ENCODE measurements around the gene FRMD4B. TPM values are rescaled to one million over a fixed set of nuclear protein-coding genes. Genes with fewer than 3 reads are reported as not detected.

Gene FRMD4B
- total RNA-seq, 4 donors from 2014 or later: 37.5 to 66.2 (median 62.5) TPM

DNA sequence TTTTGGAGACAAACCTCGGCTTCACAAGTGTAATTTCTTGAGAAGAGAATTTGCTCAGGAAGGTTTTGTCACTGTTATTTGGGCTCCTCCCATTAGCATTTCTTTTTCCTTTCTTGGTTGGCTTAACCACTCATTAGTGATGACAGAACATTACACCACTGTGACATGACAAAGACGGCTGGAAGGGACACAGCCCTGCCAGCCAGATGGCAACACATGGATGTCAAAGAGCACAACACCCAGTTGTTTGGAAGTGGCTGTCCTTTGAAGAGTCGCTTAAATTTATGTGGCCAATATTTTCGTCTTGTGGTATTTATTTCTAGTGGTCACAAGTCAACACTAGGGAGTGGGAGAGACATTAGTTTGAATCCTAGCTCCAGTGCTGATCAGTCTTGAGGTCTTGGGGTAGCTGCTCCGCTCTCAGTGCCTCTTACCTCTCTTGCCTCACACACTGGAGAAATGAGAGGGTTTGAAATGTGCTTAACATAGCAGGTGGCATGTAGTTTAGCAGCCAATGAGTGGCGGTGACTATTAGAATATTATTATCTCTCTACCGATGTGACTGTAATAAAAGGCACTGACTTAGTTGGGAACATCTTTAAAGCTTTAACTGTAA lies 92.8 kb downstream of the FRMD4B start:
- DNase-seq: no peak
- 75 to 83% methylated on average over 7 of the region's 7 CpGs for WGBS, 2 donors
- Histone ChIP-seq H3K27me3 (no peaks in the 10 kb centered on the region), H3K9me3 (no peaks in the 10 kb centered on the region), H3K4me3 (no peak overlapping the region), H3K4me1 (peaks cover 13 to 49% (median 27%) of the 10 kb centered on the region in 3 donors), H3K36me3 (no peaks in the 10 kb centered on the region), H3K27ac (no peak overlapping the region)
- intact Hi-C loops (cut with DNase I): no loop called here
- TF ChIP-seq CTCF (IDR thresholded peaks at IDR 0.05): no peak
- no peak for TF ChIP-seq POLR2A (IDR thresholded peaks at IDR 0.05)

- no peaks in the 10 kb centered on the region for H3K9me3 ChIP-seq
- H3K4me3 ChIP-seq: no peak overlapping the region
- 57 to 65% methylated on average over 4 of the region's 4 CpGs for WGBS, 2 donors
- TF ChIP-seq CTCF (IDR thresholded peaks at IDR 0.05): no peak
- no peak for TF ChIP-seq POLR2A (IDR thresholded peaks at IDR 0.05)
- no peak overlapping the region for H3K27ac ChIP-seq
- H3K36me3 ChIP-seq: peaks cover 0 to 3% (median 0%) of the 10 kb centered on the region in 3 donors
- H3K27me3 ChIP-seq: no peaks in the 10 kb centered on the region
- intact Hi-C loops (cut with DNase I): no loop called here
- DNase-seq: no peak
- H3K4me1 ChIP-seq: peaks cover 13 to 49% (median 27%) of the 10 kb centered on the region in 3 donors
Measured at GRCh38 chr3:69292185-69292584, 93.7 kb downstream of the FRMD4B start.

- no peak for TF ChIP-seq POLR2A (IDR thresholded peaks at IDR 0.05)
- TF ChIP-seq CTCF (IDR thresholded peaks at IDR 0.05): no peak
- Histone ChIP-seq H3K4me1 (peaks cover 13 to 49% (median 27%) of the 10 kb centered on the region in 3 donors), H3K27ac (no peak overlapping the region), H3K9me3 (no peaks in the 10 kb centered on the region), H3K36me3 (peaks cover 0 to 13% (median 0%) of the 10 kb centered on the region in 3 donors), H3K27me3 (no peaks in the 10 kb centered on the region), H3K4me3 (no peak overlapping the region)
- 89 to 93% methylated on average over 2 to 3 of the region's 3 CpGs for WGBS, 2 donors
- no peak for DNase-seq
- intact Hi-C loops (cut with DNase I): no loop called here
Measured at GRCh38 chr3:69290430-69290829, 95.5 kb downstream of the FRMD4B start.

- DNase-seq: no peak
- H3K36me3 ChIP-seq: peaks cover 0 to 13% (median 0%) of the 10 kb centered on the region in 3 donors
- H3K27me3 ChIP-seq: no peaks in the 10 kb centered on the region
- WGBS, 2 donors: 88 to 91% methylated on average over 2 to 5 of the region's 5 CpGs
- TF ChIP-seq POLR2A (IDR thresholded peaks at IDR 0.05) (no peak), CTCF (IDR thresholded peaks at IDR 0.05) (no peak)
- peaks cover 13 to 46% (median 26%) of the 10 kb centered on the region in 3 donors for H3K4me1 ChIP-seq
- intact Hi-C loops (cut with DNase I): no loop called here
- no peaks in the 10 kb centered on the region for H3K9me3 ChIP-seq
- no peak overlapping the region for H3K27ac ChIP-seq
- H3K4me3 ChIP-seq: no peak overlapping the region
Measured at GRCh38 chr3:69290006-69290405, 95.9 kb downstream of the FRMD4B start.

DNA sequence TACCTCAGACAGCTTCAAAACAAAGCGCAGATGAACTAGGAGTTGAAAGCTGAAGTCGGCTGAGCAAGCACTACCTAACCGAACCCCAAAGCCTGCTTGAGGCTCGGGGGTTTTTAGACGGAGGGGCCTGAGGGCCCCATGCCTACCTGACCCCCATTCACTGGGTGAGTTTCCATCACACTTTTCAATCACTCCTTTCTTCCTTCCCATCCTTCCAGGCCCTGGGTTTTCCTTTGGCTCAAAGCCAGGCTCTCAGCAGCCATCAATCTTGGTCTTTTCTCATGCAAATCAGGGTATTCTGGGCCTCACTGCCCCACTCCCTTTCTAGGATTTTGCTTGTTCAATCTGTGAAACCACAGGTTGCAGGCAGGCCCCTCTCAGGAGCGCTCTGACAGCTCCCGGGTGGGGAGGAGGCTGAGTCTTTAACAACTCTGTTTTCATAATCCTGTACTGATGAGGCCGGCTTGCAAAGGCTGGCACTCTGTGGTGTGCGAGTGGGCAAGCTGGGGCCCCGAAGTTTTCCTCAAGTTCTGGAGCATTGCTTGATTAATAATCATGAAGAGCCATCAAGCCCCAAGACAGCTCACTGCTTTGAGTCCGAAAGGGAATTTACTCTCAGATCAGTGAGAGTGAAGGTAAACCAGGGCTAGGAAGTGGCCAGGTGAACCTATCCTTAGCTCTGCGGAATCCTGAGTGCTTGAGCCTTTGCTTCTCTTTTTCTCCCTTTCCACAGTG lies 97.6 kb downstream of the FRMD4B start:
- Histone ChIP-seq H3K27ac (no peak overlapping the region), H3K4me3 (no peak overlapping the region), H3K9me3 (no peaks in the 10 kb centered on the region), H3K36me3 (peaks cover 0 to 13% (median 0%) of the 10 kb centered on the region in 3 donors), H3K4me1 (peaks cover 5 to 30% (median 9%) of the 10 kb centered on the region in 3 donors), H3K27me3 (no peaks in the 10 kb centered on the region)
- DNase-seq: no peak
- 72 to 84% methylated on average over 9 of the region's 12 CpGs for WGBS, 2 donors
- intact Hi-C loops (cut with DNase I): no loop called here
- no peak for TF ChIP-seq POLR2A (IDR thresholded peaks at IDR 0.05)
- no peak for TF ChIP-seq CTCF (IDR thresholded peaks at IDR 0.05)
